Pancreas (tissue), 10 donors: ENCODE measurements around the gene INCENP. TPM values are rescaled to one million over a fixed set of nuclear protein-coding genes. Genes with fewer than 3 reads are reported as not detected.
"Not testable (repeated sequence)": the region's sequence is repeated elsewhere in the genome, so short reads cannot be mapped to it uniquely, and the experiment has no call there.

Experiments
- ATAC-seq, 4 donors: fragments of 200-7000 bp; cut with Tn5 transposase; one replicate each; pipeline versions ENCODE4 v1.8.0 to v1.9.1; 2020; ENCODE audit warnings: mild to moderate bottlenecking in 4 of 4, moderate library complexity in 4 of 4
- DNase-seq, 6 donors: peaks; one replicate each; pipeline ENCODE4 v3.0.0-alpha.2; 2020
- FAIRE-seq: peaks from 2 replicates; lab custom pipeline; 2012; peaks lifted over from hg19 to GRCh38; lab: Jason Lieb, UNC
- H3K27ac ChIP-seq, 4 donors: fragments of 200-600 bp; sonication (generic); 1 replicate in 3 of 4; 2 replicates in 1 of 4; pipeline versions ENCODE4 v1.5.0 to v1.8.0; 2020
- H3K27me3 ChIP-seq, 4 donors: fragments of 200-600 bp; one replicate each; pipeline ENCODE4 v1.8.0; 2021
- H3K36me3 ChIP-seq, 3 donors: fragments of 200-600 bp; sonication (generic) in 1 of 3; one replicate each; pipeline versions ENCODE4 v1.5.0 to v1.8.0; 2020 to 2021
- H3K4me1 ChIP-seq, 3 donors: fragments of 200-600 bp; one replicate each; pipeline ENCODE4 v1.8.0; 2021
- H3K4me3 ChIP-seq, 4 donors: fragments of 200-600 bp; sonication (generic) in 2 of 4; one replicate each; pipeline versions ENCODE4 v1.5.0 to v1.8.0; 2020 to 2021
- H3K9me3 ChIP-seq, 4 donors: fragments of 200-600 bp; one replicate each; pipeline ENCODE4 v1.8.0; 2021
- WGBS, 2 donors: extraction: QIAGEN DNeasy Blood & Tissue Kit; methylation state at CpG; one replicate each; pipeline ENCODE4 v1.1.7; 2013; 5-methylcytosine and 5-hydroxymethylcytosine counted together
- intact Hi-C, 3 donors: fragments of 100-400 bp; cut with DNase I; formaldehyde crosslinking; loops; one replicate each; pipeline versions ENCODE4 v1.11.1 to v1.14.2; 2022
- polyA plus RNA-seq, 2 donors: library from polyadenylated mRNA; stranded (reverse); fragments of 200-250 nt; gene quantifications; one replicate each; pipeline ENCODE4 v1.2.3, GENCODE V29; 2013
- total RNA-seq, 6 donors: library from RNA; stranded (reverse); fragmentation: NEBNext Ultra II Directional in 4 of 6; extraction: Animal tissue kit (Norgen Biotek cat#: 25700) in 4 of 6; gene quantifications; one replicate each; pipeline versions ENCODE4 v1.2.1 to v1.2.4, GENCODE V29; 2021 to 2023
- TF ChIP-seq, protein P1 (sequence below), 4 donors: fragments of 200-600 bp; sonication (generic) in 3 of 4; IDR thresholded peaks; one replicate each; pipeline versions ENCODE4 v1.5.0 to v1.8.0; 2021; ENCODE audit warnings: antibody characterized with exemption in 4 of 4
- donor health status: healthy with polysubstance abuse.
- donor health status: DM: no; HTN: no; CAD: no; lungs with moderate emphysema.
- donor health status: DM: no; HTN: no; CAD: no.
- donor health status: control.
- donor health status: control.
- donor health status: Bipolar disorder and iron deficiency.
- donor health status: DM: yes; HTN: yes; CAD: no.
- donor health status: DM: no; HTN: no; CAD: no.
- donor health status: DM: no; HTN: no; CAD: no.
- donor health status: DM: yes; HTN: yes; CAD: no.

Gene INCENP
- total and polyA plus RNA-seq, 8 donors, result 3.7 to 15.0 (median 7.0) TPM

DNA sequence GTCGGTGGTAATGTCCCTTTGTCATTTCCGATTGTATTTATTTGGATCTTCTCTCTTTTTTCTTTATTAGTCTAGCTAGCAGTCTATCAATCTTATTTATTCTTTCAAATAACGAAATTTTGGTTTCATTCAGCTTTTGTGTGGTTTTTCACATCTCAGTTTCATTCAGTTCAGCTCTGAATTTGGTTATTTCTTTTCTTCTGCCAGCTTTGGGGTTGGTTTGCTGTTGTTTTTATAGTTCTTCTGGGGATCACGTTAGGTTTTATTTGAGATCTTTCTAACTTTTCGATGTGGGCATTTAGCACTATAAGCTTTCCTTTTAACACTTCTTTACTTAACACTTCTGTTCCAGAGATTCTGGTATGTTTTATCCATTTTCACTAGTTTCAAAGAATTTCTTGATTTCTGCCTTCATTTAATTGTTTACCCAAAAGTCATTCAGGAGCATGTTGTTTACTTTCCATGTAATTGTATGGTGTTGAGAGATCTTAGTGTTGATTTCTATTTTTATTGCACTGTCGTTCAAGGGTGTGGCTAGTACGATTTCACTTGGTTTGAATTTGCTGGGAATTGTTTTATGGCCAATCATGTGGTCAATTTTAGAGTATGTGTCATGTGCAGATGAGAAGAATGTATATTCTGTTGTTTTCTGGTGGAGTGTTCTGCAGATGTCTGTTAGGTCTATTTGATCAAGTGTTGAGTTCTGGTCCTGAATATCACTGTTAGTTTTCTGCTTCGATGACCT is 58.5 kb downstream of the INCENP start:
- FAIRE-seq, result no peak
- WGBS, 2 donors, result 63 to 73% methylated on average over 8 of the region's 8 CpGs
- TF ChIP-seq, protein P1, sequence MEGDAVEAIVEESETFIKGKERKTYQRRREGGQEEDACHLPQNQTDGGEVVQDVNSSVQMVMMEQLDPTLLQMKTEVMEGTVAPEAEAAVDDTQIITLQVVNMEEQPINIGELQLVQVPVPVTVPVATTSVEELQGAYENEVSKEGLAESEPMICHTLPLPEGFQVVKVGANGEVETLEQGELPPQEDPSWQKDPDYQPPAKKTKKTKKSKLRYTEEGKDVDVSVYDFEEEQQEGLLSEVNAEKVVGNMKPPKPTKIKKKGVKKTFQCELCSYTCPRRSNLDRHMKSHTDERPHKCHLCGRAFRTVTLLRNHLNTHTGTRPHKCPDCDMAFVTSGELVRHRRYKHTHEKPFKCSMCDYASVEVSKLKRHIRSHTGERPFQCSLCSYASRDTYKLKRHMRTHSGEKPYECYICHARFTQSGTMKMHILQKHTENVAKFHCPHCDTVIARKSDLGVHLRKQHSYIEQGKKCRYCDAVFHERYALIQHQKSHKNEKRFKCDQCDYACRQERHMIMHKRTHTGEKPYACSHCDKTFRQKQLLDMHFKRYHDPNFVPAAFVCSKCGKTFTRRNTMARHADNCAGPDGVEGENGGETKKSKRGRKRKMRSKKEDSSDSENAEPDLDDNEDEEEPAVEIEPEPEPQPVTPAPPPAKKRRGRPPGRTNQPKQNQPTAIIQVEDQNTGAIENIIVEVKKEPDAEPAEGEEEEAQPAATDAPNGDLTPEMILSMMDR (IDR thresholded peaks at IDR 0.05), result no peak
- DNase-seq, result no peak
- intact Hi-C loops, result no loop called here
- ATAC-seq, result no peak
- Histone ChIP-seq H3K36me3 (no peaks in the 10 kb centered on the region), H3K27me3 (peaks cover 0 to 6% (median 0%) of the 10 kb centered on the region in 4 donors), H3K4me1 (no peaks in the 10 kb centered on the region), H3K27ac (no peak overlapping the region), H3K9me3 (no peaks in the 10 kb centered on the region), H3K4me3 (no peak overlapping the region)

DNA sequence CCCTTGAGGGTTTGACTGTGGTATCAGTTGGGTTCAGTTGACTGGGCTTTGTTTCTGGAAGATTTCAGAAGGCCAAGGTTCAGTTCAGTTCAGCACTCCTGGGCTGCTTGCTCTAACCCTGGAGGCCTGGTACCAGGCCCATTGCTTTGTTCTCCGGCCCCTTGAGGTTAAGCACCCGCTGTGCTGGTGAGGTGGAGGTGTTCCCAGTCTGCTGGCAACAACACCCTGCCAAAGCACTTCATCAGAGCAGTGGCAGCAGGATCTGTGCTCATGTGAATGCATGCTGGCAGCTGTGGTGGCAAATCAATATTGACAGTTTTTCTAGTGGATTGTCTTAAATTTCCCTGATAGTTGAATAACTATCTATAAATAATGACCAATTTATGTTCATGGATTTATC is 62.4 kb downstream of the INCENP start:
- DNase-seq, result no peak
- ATAC-seq, result no peak
- no peak for FAIRE-seq
- H3K4me1 ChIP-seq, result no peaks in the 10 kb centered on the region
- H3K27me3 ChIP-seq, result no peaks in the 10 kb centered on the region
- no peak overlapping the region for H3K4me3 ChIP-seq
- no peak overlapping the region for H3K27ac ChIP-seq
- H3K9me3 ChIP-seq, result no peaks in the 10 kb centered on the region
- WGBS, 2 donors, result 72 to 73% methylated on average over 2 of the region's 2 CpGs
- intact Hi-C loops, result no loop called here
- H3K36me3 ChIP-seq, result no peaks in the 10 kb centered on the region
- TF ChIP-seq, protein P1 (IDR thresholded peaks at IDR 0.05), result no peak

DNA sequence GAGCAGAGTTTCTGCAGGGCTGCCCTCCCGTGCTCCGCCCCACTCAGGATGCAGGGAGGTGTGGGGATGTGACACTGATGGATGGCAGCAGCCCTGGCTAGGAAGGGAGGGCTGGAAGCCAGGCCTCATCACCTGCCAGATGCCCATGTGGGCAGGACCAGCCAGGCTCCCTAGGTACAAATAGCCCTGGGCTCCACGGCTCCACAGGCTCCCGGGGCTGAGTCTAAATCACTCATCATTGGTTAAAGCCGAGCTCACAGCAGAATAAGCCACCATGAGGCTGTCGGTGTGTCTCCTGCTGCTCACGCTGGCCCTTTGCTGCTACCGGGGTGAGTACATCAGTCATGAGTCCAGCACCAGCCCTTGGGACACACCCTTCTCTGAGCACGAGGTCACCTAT is 66.2 kb downstream of the INCENP start, which contains the start of gene SCGB1D1:
Gene SCGB1D1 (plus strand): TSS at position 206 of the 400 bp plus-strand sequence. CDS start 69 bp downstream, at position 275.
- TF ChIP-seq, protein P1 (IDR thresholded peaks at IDR 0.05), result no peak
- no peaks in the 10 kb centered on the region for H3K36me3 ChIP-seq
- no peak for DNase-seq
- intact Hi-C loops, result no loop called here
- no peaks in the 10 kb centered on the region for H3K9me3 ChIP-seq
- H3K4me1 ChIP-seq, result no peaks in the 10 kb centered on the region
- no peak within 1 kb of the TSS for H3K27ac ChIP-seq
- peak in 1 of 4 donors; percentile 46 for ATAC-seq
- WGBS, 2 donors, result 43 to 51% methylated on average over 9 of the region's 9 CpGs
- H3K4me3 ChIP-seq, result no peak within 1 kb of the TSS
- FAIRE-seq, result no peak
- H3K27me3 ChIP-seq, result no peaks in the 10 kb centered on the region

DNA sequence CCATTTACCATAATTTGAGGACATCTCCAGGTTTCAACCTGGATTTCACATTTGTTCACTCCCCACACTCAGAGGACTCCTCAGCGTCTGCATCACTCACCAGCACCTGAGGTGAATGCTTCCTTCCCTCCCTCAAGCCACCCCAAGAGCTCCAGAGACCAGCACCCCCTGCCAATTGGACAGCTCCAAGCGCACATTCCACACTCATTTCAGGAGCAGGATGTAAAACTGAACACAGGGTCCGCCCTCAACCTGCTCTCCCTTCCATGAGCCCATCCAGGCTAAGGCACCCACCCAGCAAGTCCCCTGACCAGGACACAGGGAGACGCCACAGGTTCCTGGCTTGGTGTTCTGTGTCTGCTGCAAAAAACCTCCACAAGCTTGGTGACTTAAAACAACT is 70.1 kb downstream of the INCENP start:
- DNase-seq (no peak), FAIRE-seq (no peak), ATAC-seq (no peak)
- TF ChIP-seq, protein P1 (IDR thresholded peaks at IDR 0.05), result no peak
- H3K4me3 ChIP-seq, result no peak overlapping the region
- no peaks in the 10 kb centered on the region for H3K27me3 ChIP-seq
- H3K27ac ChIP-seq, result no peak overlapping the region
- 56 to 68% methylated on average over 4 of the region's 4 CpGs for WGBS, 2 donors
- no peaks in the 10 kb centered on the region for H3K9me3 ChIP-seq
- H3K36me3 ChIP-seq, result no peaks in the 10 kb centered on the region
- intact Hi-C loops, result no loop called here
- no peaks in the 10 kb centered on the region for H3K4me1 ChIP-seq

DNA sequence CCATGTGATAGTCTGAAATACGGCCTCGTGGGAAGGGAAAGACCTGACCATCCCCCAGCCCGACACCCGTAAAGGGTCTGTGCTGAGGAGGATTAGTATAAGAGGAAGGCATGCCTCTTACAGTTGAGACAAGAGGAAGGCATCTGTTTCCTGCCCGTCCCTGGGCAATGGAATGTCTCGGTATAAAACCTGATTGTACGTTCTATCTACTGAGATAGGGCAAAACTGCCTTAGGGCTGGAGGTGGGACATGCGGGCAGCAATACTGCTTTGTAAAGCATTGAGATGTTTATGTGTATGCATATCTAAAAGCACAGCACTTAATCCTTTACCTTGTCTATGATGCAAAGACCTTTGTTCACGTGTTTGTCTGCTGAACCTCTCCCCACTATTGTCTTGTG is 71.2 kb downstream of the INCENP start:
- H3K27ac ChIP-seq, DNase-seq, H3K4me1 ChIP-seq, H3K27me3 ChIP-seq, intact Hi-C loops, H3K36me3 ChIP-seq, FAIRE-seq, H3K4me3 ChIP-seq, ATAC-seq, H3K9me3 ChIP-seq: not testable (repeated sequence)
- WGBS, 2 donors, result 18 to 38% methylated on average over 4 to 5 of the region's 9 CpGs
